Body of pancreas (tissue), 4 donors: ENCODE results near the gene CHCHD10. TPM values are rescaled to one million over a fixed set of nuclear protein-coding genes. Genes with fewer than 3 reads are reported as not detected.

ENCODE experiments used
- ATAC-seq: fragments of 150-250 bp; one replicate; pipeline ENCODE4 v1.9.1; 2016
- DNase-seq, 4 donors: peaks; one replicate each; pipeline ENCODE4 v3.0.0-alpha.2; 2019
- H3K27ac ChIP-seq, 4 donors: fragments of 200-600 bp; sonication (generic); 1 replicate in 3 of 4; 2 replicates in 1 of 4; pipeline versions ENCODE4 v1.5.1 to v1.6.1; 2016 to 2019; ENCODE audit warnings: mild to moderate bottlenecking in 1 of 4, mixed read lengths in 1 of 4, moderate library complexity in 1 of 4
- H3K27me3 ChIP-seq, 2 donors: fragments of 200-600 bp; sonication (generic); one replicate each; pipeline ENCODE4 v1.6.0; 2016; ENCODE audit warnings: mild to moderate bottlenecking in 1 of 2
- H3K36me3 ChIP-seq, 2 donors: fragments of 200-600 bp; sonication (generic); replicated peaks in 1 of 2; 2 replicates each; pipeline ENCODE4 v1.5.1; 2016; ENCODE audit warnings: low read depth in 2 of 2; ENCODE audit not compliant: insufficient read depth in 1 of 2
- H3K4me1 ChIP-seq: fragments of 200-600 bp; sonication (generic); one replicate; pipeline ENCODE4 v1.6.0; 2016
- H3K4me3 ChIP-seq, 2 donors: fragments of 200-600 bp; sonication (generic); 1 replicate in 1 of 2; 2 replicates in 1 of 2; pipeline ENCODE4 v1.5.1; 2016 to 2019
- H3K9me3 ChIP-seq, 3 donors: fragments of 200-600 bp; sonication (generic); 1 replicate in 2 of 3; 2 replicates in 1 of 3; pipeline ENCODE4 v1.5.1; 2016
- CTCF ChIP-seq, 7 experiments: fragments of 450-650 bp in 4 of 7; fragments of 200-600 bp in 3 of 7; sonication (generic) in 3 of 7; IDR thresholded peaks; one replicate each; pipeline ENCODE4 v1.5.1; 2016 to 2019; ENCODE audit warnings: antibody characterized with exemption in 7 of 7
- POLR2A ChIP-seq, 3 donors: fragments of 450-650 bp; IDR thresholded peaks; one replicate each; pipeline ENCODE4 v1.6.1; 2016; ENCODE audit warnings: antibody characterized with exemption in 3 of 3, mild to moderate bottlenecking in 2 of 3
- WGBS, 2 donors: methylation state at CpG; one replicate each; pipeline ENCODE4 v1.1.5; 2017; 5-methylcytosine and 5-hydroxymethylcytosine counted together
- intact Hi-C: fragments of 100-400 bp; cut with DNase I; formaldehyde crosslinking; loops from one replicate; pipeline ENCODE4 v1.15.1; 2023
- total RNA-seq, 2 donors: library from RNA; depleted of rRNA; stranded (reverse); fragments of >200 nt; gene quantifications; one replicate each; pipeline ENCODE4 v1.1.0, GENCODE V29; 2016

The CHCHD10 gene
- total RNA-seq, 2 donors from 2014 or later, result 18.2 to 116 TPM

GRCh38 chr22:23775779-23776375, 8.1 kb upstream of the CHCHD10 start:
- Histone ChIP-seq H3K4me3 (no peak overlapping the region), H3K27ac (no peak overlapping the region), H3K36me3 (no peaks in the 10 kb centered on the region), H3K4me1 (peaks cover 19% of the 10 kb centered on the region), H3K27me3 (no peaks in the 10 kb centered on the region), H3K9me3 (no peaks in the 10 kb centered on the region)
- no peak for TF ChIP-seq POLR2A (IDR thresholded peaks at IDR 0.05)
- no peak for TF ChIP-seq CTCF (IDR thresholded peaks at IDR 0.05)
- ATAC-seq (no peak), DNase-seq (no peak)
- WGBS, 2 donors, result 62 to 79% methylated on average over 3 of the region's 3 CpGs
- intact Hi-C loops, result loop anchor here (5.0 kb wide), 1 partner anchor 66 kb away; no protein-coding TSS in a partner anchor

- Histone ChIP-seq H3K36me3 (no peaks in the 10 kb centered on the region), H3K4me3 (no peak overlapping the region), H3K9me3 (no peaks in the 10 kb centered on the region), H3K27ac (no peak overlapping the region), H3K27me3 (no peaks in the 10 kb centered on the region), H3K4me1 (peaks cover 19% of the 10 kb centered on the region)
- ATAC-seq (no peak), DNase-seq (no peak)
- TF ChIP-seq POLR2A (IDR thresholded peaks at IDR 0.05), result no peak
- TF ChIP-seq CTCF (IDR thresholded peaks at IDR 0.05), result no peak
- intact Hi-C loops, result loop anchor here (5.0 kb wide), 1 partner anchor 67 kb away; no protein-coding TSS in a partner anchor
- WGBS, 2 donors, result 83 to 94% methylated on average over 2 of the region's 2 CpGs
Observed at GRCh38 chr22:23774922-23775436, 7.2 kb upstream of the CHCHD10 start.

- ATAC-seq (no peak), DNase-seq (no peak)
- Histone ChIP-seq H3K27me3 (no peaks in the 10 kb centered on the region), H3K36me3 (no peaks in the 10 kb centered on the region), H3K4me1 (peaks cover 19% of the 10 kb centered on the region), H3K27ac (no peak overlapping the region), H3K4me3 (no peak overlapping the region), H3K9me3 (no peaks in the 10 kb centered on the region)
- WGBS, 2 donors, result 60 to 72% methylated on average over 9 to 12 of the region's 12 CpGs
- TF ChIP-seq CTCF (IDR thresholded peaks at IDR 0.05), result no peak
- no peak for TF ChIP-seq POLR2A (IDR thresholded peaks at IDR 0.05)
- intact Hi-C loops, result no loop called here
Observed at GRCh38 chr22:23774114-23774921, 6.5 kb upstream of the CHCHD10 start.

- ATAC-seq (no peak), DNase-seq (no peak)
- intact Hi-C loops, result no loop called here
- H3K27me3 ChIP-seq, result no peaks in the 10 kb centered on the region
- H3K27ac ChIP-seq, result no peak overlapping the region
- no peaks in the 10 kb centered on the region for H3K36me3 ChIP-seq
- TF ChIP-seq POLR2A (IDR thresholded peaks at IDR 0.05), result no peak
- no peak for TF ChIP-seq CTCF (IDR thresholded peaks at IDR 0.05)
- WGBS, 2 donors, result 73 to 74% methylated on average over 7 of the region's 7 CpGs
- H3K4me1 ChIP-seq, result peaks cover 26% of the 10 kb centered on the region
- no peak overlapping the region for H3K4me3 ChIP-seq
- no peaks in the 10 kb centered on the region for H3K9me3 ChIP-seq
Observed at GRCh38 chr22:23773483-23774113, 5.8 kb upstream of the CHCHD10 start.
